ENCODE measurements around the gene GIGYF2. TPM values are rescaled to one million over a fixed set of nuclear protein-coding genes. Genes with fewer than 3 reads are reported as not detected.

GIGYF2 gene
- total RNA-seq, 1 experiment from 2014 or later, result 60.6 TPM

GRCh38 chr2:232698556-232699091 lies 1.5 kb downstream of the GIGYF2 start:
- H3K9me3 ChIP-seq (ENCODE audit: control insufficient read depth in 1 of 2, insufficient read depth in 1 of 2, low read depth in 1 of 2, low read length in 2 of 2), result no peaks in the 10 kb centered on the region
- peaks cover 64% of the 10 kb centered on the region for H3K79me2 ChIP-seq (ENCODE audit: insufficient read depth, low read length)
- no peaks in the 10 kb centered on the region for H3K27me3 ChIP-seq (ENCODE audit: insufficient read depth, low read length)
- ChIA-PET POLR2A (no interaction called here), CTCF (no interaction called here), RAD21 (ENCODE audit: low non-redundant PET in 1 of 2, low total read pairs in 2 of 2, uncharacterized antibody in 2 of 2, unreplicated experiment in 2 of 2) (no interaction called here)
- intact Hi-C loops (cut with micrococcal nuclease), result no loop called here
- no peak overlapping the region for H3K27ac ChIP-seq (ENCODE audit: low read depth, low read length)
- ATAC-seq, result no peak
- H3K9ac ChIP-seq (ENCODE audit: low read length), result peak overlapping the region; percentile 93
- H3K4me3 ChIP-seq (replicated peaks in 1 of 2; ENCODE audit: low read depth in 1 of 2, low read length in 2 of 2), result peak overlapping the region; percentile 95 to 99
- no peak overlapping the region for H2AFZ ChIP-seq (ENCODE audit: low read depth, low read length, poor library complexity, severe bottlenecking)
- peaks cover under 1% of the 10 kb centered on the region; the same call in 1 of the 2 replicates for H4K20me1 ChIP-seq (ENCODE audit: insufficient read depth)
- peaks cover 0 to 7% of the 10 kb centered on the region in 2 experiments; a peak in 1 of 4 replicates for H3K36me3 ChIP-seq (ENCODE audit: control insufficient read depth in 1 of 2, insufficient read depth in 2 of 2, low read length in 2 of 2)
- no peaks in the 10 kb centered on the region for H3K9me2 ChIP-seq (ENCODE audit: insufficient read depth)
- BruUV-seq (replicated peaks), result TSS peak; percentile 68
- peaks cover 18 to 21% of the 10 kb centered on the region in 2 experiments for H3K4me1 ChIP-seq (ENCODE audit: control insufficient read depth in 1 of 2, insufficient read depth in 2 of 2, low read length in 2 of 2)
- peak overlapping the region; percentile 79 for H3K4me2 ChIP-seq (ENCODE audit: low read length)
- TF ChIP-seq SIN3A (IDR thresholded peaks at IDR 0.05; ENCODE audit: low read depth), result 0 out of 2 replicates have a peak, but pooled peaks have one; percentile 35
- TF ChIP-seq SP1 (IDR thresholded peaks at IDR 0.05; ENCODE audit: low read depth), result no peak
- no peak for DNase-seq (ENCODE audit: low read depth, low spot score)

GRCh38 chr2:232699110-232699509 lies 2.0 kb downstream of the GIGYF2 start:
- peak overlapping the region; percentile 93; the same call in 1 of the 2 replicates for H3K9ac ChIP-seq (ENCODE audit: low read length)
- no TSS peak for BruUV-seq (replicated peaks)
- POLR2A ChIA-PET, result no interaction called here

More at GRCh38 chr2:232699110-232699509, 2.0 kb downstream of the GIGYF2 start:
- H3K27ac ChIP-seq (ENCODE audit: low read depth, low read length), result no peak overlapping the region
- RAD21 ChIA-PET (ENCODE audit: low non-redundant PET in 1 of 2, low total read pairs in 2 of 2, uncharacterized antibody in 2 of 2, unreplicated experiment in 2 of 2), result no interaction called here
- no peaks in the 10 kb centered on the region for H3K9me2 ChIP-seq (ENCODE audit: insufficient read depth)
- H3K4me3 ChIP-seq (replicated peaks in 1 of 2; ENCODE audit: low read depth in 1 of 2, low read length in 2 of 2), result peak overlapping the region in 1 of 2 experiments; percentile 95; a peak in 2 of 4 replicates
- CTCF ChIA-PET, result no interaction called here
- H3K4me2 ChIP-seq (ENCODE audit: low read length), result peak overlapping the region; percentile 79
- TF ChIP-seq ELF1 (IDR thresholded peaks at IDR 0.05; ENCODE audit: borderline replicate concordance, low read depth) (no peak), ZFX (IDR thresholded peaks at IDR 0.05) (no peak), POLR2AphosphoS5 (IDR thresholded peaks at IDR 0.05; ENCODE audit: low read depth, low read length) (no peak)
- H3K4me1 ChIP-seq (ENCODE audit: control insufficient read depth in 1 of 2, insufficient read depth in 2 of 2, low read length in 2 of 2), result peaks cover 18 to 21% of the 10 kb centered on the region in 2 experiments
- H3K27me3 ChIP-seq (ENCODE audit: insufficient read depth, low read length), result no peaks in the 10 kb centered on the region
- ATAC-seq, result no peak
- DNase-seq (ENCODE audit: low read depth, low spot score), result no peak
- peaks cover 69% of the 10 kb centered on the region for H3K79me2 ChIP-seq (ENCODE audit: insufficient read depth, low read length)
- H2AFZ ChIP-seq (ENCODE audit: low read depth, low read length, poor library complexity, severe bottlenecking), result no peak overlapping the region
- intact Hi-C loops (cut with micrococcal nuclease), result no loop called here
- H3K9me3 ChIP-seq (ENCODE audit: control insufficient read depth in 1 of 2, insufficient read depth in 1 of 2, low read depth in 1 of 2, low read length in 2 of 2), result no peaks in the 10 kb centered on the region
- peaks cover 4% of the 10 kb centered on the region; the same call in 1 of the 2 replicates for H4K20me1 ChIP-seq (ENCODE audit: insufficient read depth)
- H3K36me3 ChIP-seq (ENCODE audit: control insufficient read depth in 1 of 2, insufficient read depth in 2 of 2, low read length in 2 of 2), result peaks cover 0 to 12% of the 10 kb centered on the region in 2 experiments; a peak in 1 of 4 replicates

Measured in HCT116 (cell line).